Esophagus squamous epithelium (tissue), 5 donors: ENCODE measurements around the gene RABEP2. TPM values are rescaled to one million over a fixed set of nuclear protein-coding genes. Genes with fewer than 3 reads are reported as not detected.
"Not testable (repeated sequence)": the region's sequence is repeated elsewhere in the genome, so short reads cannot be mapped to it uniquely, and the experiment has no call there.

Experiments used
- DNase-seq: peaks from one replicate; lab custom pipeline; 2025; lab: John Stamatoyannopoulos, UW
- H3K27ac ChIP-seq, 4 donors: fragments of 200-600 bp; sonication (generic); one replicate each; pipeline ENCODE4 v1.5.1; 2016 to 2019; ENCODE audit warnings: mild to moderate bottlenecking in 1 of 4
- H3K27me3 ChIP-seq, 4 donors: fragments of 200-600 bp; sonication (generic); 1 replicate in 3 of 4; 2 replicates in 1 of 4; pipeline versions ENCODE4 v1.5.1 to v1.6.0; 2017 to 2021; ENCODE audit warnings: antibody characterized with exemption in 1 of 4
- H3K36me3 ChIP-seq, 3 donors: fragments of 200-600 bp; sonication (generic); one replicate each; pipeline ENCODE4 v1.5.1; 2016 to 2019
- H3K4me1 ChIP-seq, 3 donors: fragments of 200-600 bp; sonication (generic); one replicate each; pipeline ENCODE4 v1.5.1; 2017 to 2019
- H3K4me3 ChIP-seq, 4 donors: fragments of 200-600 bp; sonication (generic); 1 replicate in 3 of 4; 2 replicates in 1 of 4; pipeline ENCODE4 v1.5.1; 2016 to 2019; ENCODE audit warnings: mild to moderate bottlenecking in 2 of 4, moderate library complexity in 1 of 4
- H3K9me3 ChIP-seq, 3 donors: fragments of 200-600 bp; sonication (generic); one replicate each; pipeline ENCODE4 v1.5.1; 2016 to 2019
- POLR2A ChIP-seq, 4 donors: fragments of 450-650 bp; IDR thresholded peaks; one replicate each; pipeline ENCODE4 v1.6.1; 2017; ENCODE audit warnings: antibody characterized with exemption in 4 of 4, mild to moderate bottlenecking in 4 of 4, moderate library complexity in 3 of 4
- WGBS, 2 donors: methylation state at CpG; one replicate each; pipeline ENCODE4 v1.1.5; 2018; 5-methylcytosine and 5-hydroxymethylcytosine counted together
- intact Hi-C: fragments of 100-400 bp; cut with DNase I; formaldehyde crosslinking; loops from one replicate; pipeline ENCODE4 v1.15.0; 2022
- total RNA-seq, 4 donors: library from RNA; depleted of rRNA; stranded (reverse); fragments of >200 nt; gene quantifications; one replicate each; pipeline ENCODE4 v1.1.0, GENCODE V29; 2016
- TF ChIP-seq, protein P1 (sequence below), 6 experiments: fragments of 450-650 bp in 4 of 6; fragments of 200-600 bp in 2 of 6; sonication (generic) in 2 of 6; IDR thresholded peaks; one replicate each; pipeline ENCODE4 v1.5.1; 2016 to 2019; ENCODE audit warnings: antibody characterized with exemption in 6 of 6, mild to moderate bottlenecking in 4 of 6, moderate library complexity in 4 of 6
- donor health status: DM: yes; HTN: yes; CAD: no.

The RABEP2 gene
- total RNA-seq, 4 donors from 2014 or later: 28.7 to 47.2 (median 37.2) TPM

GRCh38 chr16:28932339-28933141 is 7.5 kb upstream of the RABEP2 start:
- Histone ChIP-seq H3K4me3 (no peak overlapping the region), H3K27ac (no peak overlapping the region), H3K4me1 (peaks cover 0 to 12% (median 3%) of the 10 kb centered on the region in 3 donors), H3K36me3 (no peaks in the 10 kb centered on the region), H3K27me3 (no peaks in the 10 kb centered on the region), H3K9me3 (no peaks in the 10 kb centered on the region)
- intact Hi-C loops: no loop called here
- DNase-seq: no peak
- 80 to 88% methylated on average over 8 to 9 of the region's 20 CpGs for WGBS, 2 donors
- TF ChIP-seq POLR2A (IDR thresholded peaks at IDR 0.05): no peak
- TF ChIP-seq, protein P1, sequence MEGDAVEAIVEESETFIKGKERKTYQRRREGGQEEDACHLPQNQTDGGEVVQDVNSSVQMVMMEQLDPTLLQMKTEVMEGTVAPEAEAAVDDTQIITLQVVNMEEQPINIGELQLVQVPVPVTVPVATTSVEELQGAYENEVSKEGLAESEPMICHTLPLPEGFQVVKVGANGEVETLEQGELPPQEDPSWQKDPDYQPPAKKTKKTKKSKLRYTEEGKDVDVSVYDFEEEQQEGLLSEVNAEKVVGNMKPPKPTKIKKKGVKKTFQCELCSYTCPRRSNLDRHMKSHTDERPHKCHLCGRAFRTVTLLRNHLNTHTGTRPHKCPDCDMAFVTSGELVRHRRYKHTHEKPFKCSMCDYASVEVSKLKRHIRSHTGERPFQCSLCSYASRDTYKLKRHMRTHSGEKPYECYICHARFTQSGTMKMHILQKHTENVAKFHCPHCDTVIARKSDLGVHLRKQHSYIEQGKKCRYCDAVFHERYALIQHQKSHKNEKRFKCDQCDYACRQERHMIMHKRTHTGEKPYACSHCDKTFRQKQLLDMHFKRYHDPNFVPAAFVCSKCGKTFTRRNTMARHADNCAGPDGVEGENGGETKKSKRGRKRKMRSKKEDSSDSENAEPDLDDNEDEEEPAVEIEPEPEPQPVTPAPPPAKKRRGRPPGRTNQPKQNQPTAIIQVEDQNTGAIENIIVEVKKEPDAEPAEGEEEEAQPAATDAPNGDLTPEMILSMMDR (IDR thresholded peaks at IDR 0.05): no peak

GRCh38 chr16:28931801-28932225 is 6.8 kb upstream of the RABEP2 start, which contains the start of gene CD19:
TSS of gene CD19 (plus strand) at chr16:28931971. CDS start at chr16:28932001, 30 bp downstream.
- intact Hi-C loops: no loop called here
- TF ChIP-seq POLR2A (IDR thresholded peaks at IDR 0.05): no peak
- TF ChIP-seq, protein P1 (IDR thresholded peaks at IDR 0.05): no peak
- DNase-seq: no peak
- H3K4me1 ChIP-seq: peaks cover 0 to 11% (median under 1%) of the 10 kb centered on the region in 3 donors
- H3K9me3 ChIP-seq: no peaks in the 10 kb centered on the region
- H3K36me3 ChIP-seq: no peaks in the 10 kb centered on the region
- H3K4me3 ChIP-seq: no peak within 1 kb of the TSS
- no peak within 1 kb of the TSS for H3K27ac ChIP-seq
- WGBS, 2 donors: 77 to 90% methylated on average over 8 to 10 of the region's 10 CpGs
- H3K27me3 ChIP-seq: no peaks in the 10 kb centered on the region

DNA sequence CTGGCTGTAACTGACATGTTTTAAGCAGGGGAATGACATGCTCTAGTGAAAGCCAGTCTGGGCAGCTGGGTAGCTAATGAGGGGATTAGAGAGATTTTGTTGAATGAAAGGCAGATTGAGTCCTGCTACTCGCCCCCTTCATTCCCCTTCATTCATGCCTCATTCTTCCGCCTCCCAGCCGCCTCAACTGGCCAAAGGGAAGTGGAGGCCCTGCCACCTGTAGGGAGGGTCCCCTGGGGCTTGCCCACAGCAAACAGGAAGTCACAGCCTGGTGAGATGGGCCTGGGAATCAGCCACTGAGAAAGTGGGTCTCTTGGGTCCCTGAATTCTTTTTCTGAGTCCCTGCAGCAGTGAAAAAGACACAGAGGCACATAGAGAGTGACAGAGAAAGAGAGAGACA is 5.6 kb upstream of the RABEP2 start:
- intact Hi-C loops: no loop called here
- Histone ChIP-seq H3K36me3 (no peaks in the 10 kb centered on the region), H3K4me1 (peaks cover 0 to 6% (median 4%) of the 10 kb centered on the region in 3 donors), H3K9me3 (no peaks in the 10 kb centered on the region), H3K27me3 (no peaks in the 10 kb centered on the region), H3K4me3 (no peak overlapping the region), H3K27ac (no peak overlapping the region)
- DNase-seq: no peak
- no peak for TF ChIP-seq POLR2A (IDR thresholded peaks at IDR 0.05)
- TF ChIP-seq, protein P1 (IDR thresholded peaks at IDR 0.05): no peak
- WGBS, 2 donors: 53 to 60% methylated on average over 3 of the region's 3 CpGs

GRCh38 chr16:28930203-28930602 is 5.2 kb upstream of the RABEP2 start:
- H3K9me3 ChIP-seq: no peaks in the 10 kb centered on the region
- 73 to 78% methylated on average over 3 of the region's 3 CpGs for WGBS, 2 donors
- TF ChIP-seq, protein P1 (IDR thresholded peaks at IDR 0.05): no peak
- TF ChIP-seq POLR2A (IDR thresholded peaks at IDR 0.05): no peak
- H3K4me1 ChIP-seq: peaks cover 0 to 6% (median 4%) of the 10 kb centered on the region in 3 donors
- no peaks in the 10 kb centered on the region for H3K36me3 ChIP-seq
- H3K27ac ChIP-seq: no peak overlapping the region
- DNase-seq: no peak
- no peak overlapping the region for H3K4me3 ChIP-seq
- intact Hi-C loops: no loop called here
- no peaks in the 10 kb centered on the region for H3K27me3 ChIP-seq

DNA sequence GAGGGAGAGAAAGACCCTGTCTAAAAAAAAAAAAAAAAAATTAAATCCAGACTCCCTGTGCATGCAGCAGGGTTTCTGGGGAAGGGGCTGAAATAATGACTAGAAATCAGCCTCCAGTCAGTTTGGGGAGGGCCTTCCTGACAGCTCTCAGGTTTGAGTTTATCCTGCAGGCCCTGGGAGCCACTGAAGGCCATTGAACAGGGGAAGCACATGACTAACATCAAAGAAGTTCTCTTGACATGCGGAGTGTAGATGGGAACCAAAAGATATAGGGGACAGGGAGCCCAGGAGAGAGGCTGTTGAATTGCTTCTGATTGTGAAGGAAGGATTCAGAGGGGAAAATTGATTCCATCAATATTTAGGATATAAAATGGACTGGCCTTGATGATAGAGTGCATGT is 2.8 kb upstream of the RABEP2 start:
- Histone ChIP-seq H3K4me3 (no peak overlapping the region), H3K36me3 (peaks cover 0 to 4% (median 0%) of the 10 kb centered on the region in 3 donors), H3K4me1 (peaks cover 10 to 26% (median 15%) of the 10 kb centered on the region in 3 donors), H3K27me3 (no peaks in the 10 kb centered on the region), H3K9me3 (no peaks in the 10 kb centered on the region), H3K27ac (no peak overlapping the region)
- no peak for DNase-seq
- 83 to 95% methylated on average over 1 of the region's 1 CpG for WGBS, 2 donors
- TF ChIP-seq POLR2A (IDR thresholded peaks at IDR 0.05): no peak
- TF ChIP-seq, protein P1 (IDR thresholded peaks at IDR 0.05): no peak
- intact Hi-C loops: no loop called here

GRCh38 chr16:28926284-28926683 is 1.2 kb upstream of the RABEP2 start:
- H3K27me3 ChIP-seq, H3K9me3 ChIP-seq, intact Hi-C loops, DNase-seq: not testable (repeated sequence)
- peaks cover 0 to 13% (median 0%) of the 10 kb centered on the region in 3 donors for H3K36me3 ChIP-seq
- peaks cover 10 to 28% (median 15%) of the 10 kb centered on the region in 3 donors for H3K4me1 ChIP-seq
- H3K27ac ChIP-seq: peak overlapping the region; percentile 90 to 99 (median 96)
- WGBS, 2 donors: 58% methylated on average over 2 of the region's 2 CpGs
- peak overlapping the region in 2 of 4 donors; percentile 65 to 80 for H3K4me3 ChIP-seq
